ENCODE data around the gene CAMK4.
"Not testable (repeated sequence)": the region's sequence is repeated elsewhere in the genome, so short reads cannot be mapped to it uniquely, and the experiment has no call there.

GRCh38 chr5:111358726-111359125 lies 134.5 kb downstream of the CAMK4 start:
- not testable (repeated sequence) for TF ChIP-seq CTCF, EZH2phosphoT487, EZH2 (IDR thresholded peaks at IDR 0.05)
